Keratinocyte (primary cell): ENCODE measurements around the gene DDAH1. TPM values are rescaled to one million over a fixed set of nuclear protein-coding genes. Genes with fewer than 3 reads are reported as not detected.

Experiments used
- DNase-seq: peaks from one replicate; pipeline ENCODE4 v3.0.0-alpha.2; 2011; ENCODE audit warnings: low read depth, missing footprints, low spot score
- FAIRE-seq: peaks from 2 replicates; lab custom pipeline; 2011; peaks lifted over from hg19 to GRCh38; lab: Jason Lieb, UNC
- H2AFZ ChIP-seq: 2 replicates; pipeline ENCODE4 v1.6.0; 2012; ENCODE audit warnings: low read length, control low read depth, inconsistent platforms; ENCODE audit not compliant: control insufficient read depth
- H3K27ac ChIP-seq: 2 replicates; pipeline ENCODE4 v1.5.1; 2011; ENCODE audit warnings: low read length; ENCODE audit not compliant: control insufficient read depth, insufficient read depth
- H3K27me3 ChIP-seq: 3 replicates; pipeline ENCODE4 v1.6.0; 2011; ENCODE audit warnings: low read length; ENCODE audit not compliant: control insufficient read depth, insufficient read depth; ENCODE audit errors: extremely low read depth
- H3K36me3 ChIP-seq, 2 experiments: 2 replicates in 1 of 2; 3 replicates in 1 of 2; pipeline ENCODE4 v1.5.1; 2011; ENCODE audit warnings: low read length in 2 of 2, mild to moderate bottlenecking in 1 of 2; ENCODE audit not compliant: control insufficient read depth in 2 of 2, insufficient read depth in 2 of 2; ENCODE audit errors: extremely low read depth in 1 of 2
- H3K4me1 ChIP-seq: 3 replicates; pipeline ENCODE4 v1.5.1; 2011; ENCODE audit warnings: low read length; ENCODE audit not compliant: control insufficient read depth, insufficient read depth; ENCODE audit errors: extremely low read depth
- H3K4me2 ChIP-seq: 3 replicates; pipeline ENCODE4 v1.6.0; 2011; ENCODE audit warnings: low read depth, low read length; ENCODE audit not compliant: control insufficient read depth, insufficient read depth; ENCODE audit errors: extremely low read depth
- H3K4me3 ChIP-seq, 3 experiments: fragments of 200-600 bp in 1 of 3; sonication (generic) in 1 of 3; 2 replicates in 2 of 3; 3 replicates in 1 of 3; pipeline ENCODE4 v1.5.1; 2011 to 2016; ENCODE audit warnings: low read length in 3 of 3, mild to moderate bottlenecking in 3 of 3, control low read depth in 2 of 3, inconsistent platforms in 1 of 3, low read depth in 1 of 3, mixed read lengths in 1 of 3, mixed run types in 1 of 3, moderate library complexity in 1 of 3; ENCODE audit not compliant: control insufficient read depth in 2 of 3, insufficient read depth in 2 of 3; ENCODE audit errors: extremely low read depth in 1 of 3
- H3K79me2 ChIP-seq: 2 replicates; pipeline ENCODE4 v1.6.0; 2012; ENCODE audit warnings: low read length; ENCODE audit not compliant: control insufficient read depth, insufficient read depth
- H3K9ac ChIP-seq: 3 replicates; pipeline ENCODE4 v1.6.0; 2011; ENCODE audit warnings: low read length; ENCODE audit not compliant: control insufficient read depth, insufficient read depth; ENCODE audit errors: extremely low read depth
- H3K9me1 ChIP-seq: 3 replicates; pipeline ENCODE4 v1.6.0; 2011; ENCODE audit warnings: low read length; ENCODE audit not compliant: control insufficient read depth, insufficient read depth; ENCODE audit errors: extremely low read depth
- H3K9me3 ChIP-seq: 2 replicates; pipeline ENCODE4 v1.5.1; 2012; ENCODE audit warnings: low read depth, low read length; ENCODE audit not compliant: control insufficient read depth
- H4K20me1 ChIP-seq: 3 replicates; pipeline ENCODE4 v1.6.0; 2011; ENCODE audit warnings: low read length; ENCODE audit not compliant: control insufficient read depth, insufficient read depth; ENCODE audit errors: extremely low read depth
- CTCF ChIP-seq, 3 experiments: IDR thresholded peaks in 1 of 3; conservative IDR thresholded peaks in 1 of 3; optimal IDR thresholded peaks in 1 of 3; 2 replicates in 2 of 3; 3 replicates in 1 of 3; pipeline versions ENCODE3 to v1.5.1; 2011; ENCODE audit warnings: low read length in 3 of 3, mild to moderate bottlenecking in 3 of 3, moderate library complexity in 2 of 3, control low read depth in 1 of 3, inconsistent platforms in 1 of 3; ENCODE audit not compliant: insufficient read depth in 2 of 3; ENCODE audit errors: extremely low read depth in 1 of 3
- EZH2 ChIP-seq: IDR thresholded peaks from one replicate; pipeline ENCODE4 v1.6.1; 2012; ENCODE audit warnings: inconsistent platforms, mild to moderate bottlenecking, low read length, moderate library complexity
- dilution Hi-C: fragments of 300-500 bp; cut with MboI; formaldehyde crosslinking; loops from one replicate; pipeline ENCODE4 v1.7.0; 2020; ENCODE audit warnings: low sequenced_read_pairs; ENCODE audit not compliant: extremely low pct_ligation_motif_present
- polyA plus RNA-seq, 5 experiments: library from polyadenylated mRNA; depleted of rRNA in 3 of 5; stranded (reverse) in 3 of 5; stranded (forward) in 1 of 5; unstranded in 1 of 5; fragments of >200 nt; gene quantifications; 1 replicate in 1 of 5; 2 replicates in 3 of 5; 3 replicates in 1 of 5; pipeline versions ENCODE4 v1.2.1 to v1.2.3, GENCODE V29; 2011 to 2012; ENCODE audit warnings: missing spikeins in 2 of 5, low read depth in 1 of 5, low replicate concordance in 1 of 5

Gene DDAH1
- polyA plus RNA-seq, 1 donor (not counting 4 experiments of a cell fraction or from before 2014, with no cell fraction given) = 5.8 TPM

GRCh38 chr1:85459290-85459689 lies 5.7 kb downstream of the DDAH1 start:
- no peaks in the 10 kb centered on the region for H3K27me3 ChIP-seq
- H2AFZ ChIP-seq = no peak overlapping the region
- H3K9ac ChIP-seq = no peak overlapping the region
- DNase-seq = no peak
- H3K9me1 ChIP-seq = no peaks in the 10 kb centered on the region
- TF ChIP-seq CTCF (optimal IDR thresholded peaks at IDR 0.05 in 1 of 3, IDR thresholded peaks at IDR 0.05 in 1 of 3, conservative IDR thresholded peaks at IDR 0.05 in 1 of 3; ENCODE audit: extremely low read depth in 1 of 3, insufficient read depth in 2 of 3, low read length in 3 of 3) = no peak
- H3K79me2 ChIP-seq = no peaks in the 10 kb centered on the region
- dilution Hi-C loops = no loop called here
- FAIRE-seq = no peak
- H3K27ac ChIP-seq = no peak overlapping the region
- peaks cover 6% of the 10 kb centered on the region for H3K4me1 ChIP-seq
- H3K4me2 ChIP-seq = no peak overlapping the region
- H3K4me3 ChIP-seq = no peak overlapping the region
- no peaks in the 10 kb centered on the region for H3K36me3 ChIP-seq
- H3K9me3 ChIP-seq = no peaks in the 10 kb centered on the region
- H4K20me1 ChIP-seq = no peaks in the 10 kb centered on the region

- Histone ChIP-seq H3K79me2 (no peaks in the 10 kb centered on the region), H3K9me1 (no peaks in the 10 kb centered on the region)
Observed at GRCh38 chr1:85454214-85454613, 10.7 kb downstream of the DDAH1 start.

More at GRCh38 chr1:85454214-85454613, 10.7 kb downstream of the DDAH1 start:
- Histone ChIP-seq H3K4me2 (no peak overlapping the region), H3K9ac (no peak overlapping the region), H4K20me1 (no peaks in the 10 kb centered on the region), H3K4me1 (peaks cover 8% of the 10 kb centered on the region), H3K4me3 (no peak overlapping the region), H3K9me3 (no peaks in the 10 kb centered on the region), H2AFZ (no peak overlapping the region), H3K27ac (no peak overlapping the region), H3K36me3 (no peaks in the 10 kb centered on the region), H3K27me3 (no peaks in the 10 kb centered on the region)
- FAIRE-seq (no peak), DNase-seq (no peak)
- TF ChIP-seq EZH2 (no peak), CTCF (optimal IDR thresholded peaks at IDR 0.05 in 1 of 3, IDR thresholded peaks at IDR 0.05 in 1 of 3, conservative IDR thresholded peaks at IDR 0.05 in 1 of 3; ENCODE audit: extremely low read depth in 1 of 3, insufficient read depth in 2 of 3, low read length in 3 of 3) (no peak)
- dilution Hi-C loops = no loop called here
